Natural killer cell (primary cell): ENCODE results near the gene IFNA7. TPM values are rescaled to one million over a fixed set of nuclear protein-coding genes. Genes with fewer than 3 reads are reported as not detected.
"Not testable (repeated sequence)": the region's sequence is repeated elsewhere in the genome, so short reads cannot be mapped to it uniquely, and the experiment has no call there.

Source experiments
- ATAC-seq, 3 donors: fragments of 150-1000 bp in 2 of 3; fragments of 200-7000 bp in 1 of 3; cut with Tn5 transposase; 1 replicate in 1 of 3; 2 replicates in 2 of 3; pipeline ENCODE4 v1.10.0; 2021; ENCODE audit warnings: mild to moderate bottlenecking in 2 of 3, moderate library complexity in 2 of 3
- DNase-seq, 2 donors: peaks; one replicate each; pipeline versions ENCODE4 v3.0.0 to v3.0.0-alpha.2; 2013 to 2021; ENCODE audit warnings: mixed read lengths in 1 of 2
- H3K27ac ChIP-seq: one replicate; pipeline ENCODE4 v1.5.1; 2013; ENCODE audit warnings: mild to moderate bottlenecking, low read length
- H3K27me3 ChIP-seq: one replicate; pipeline ENCODE4 v1.6.1; 2013; ENCODE audit warnings: low read length; ENCODE audit not compliant: control insufficient read depth, insufficient read depth
- H3K36me3 ChIP-seq: one replicate; pipeline ENCODE4 v1.6.1; 2013; ENCODE audit warnings: low read length; ENCODE audit not compliant: control insufficient read depth, insufficient read depth
- H3K4me1 ChIP-seq: one replicate; pipeline ENCODE4 v1.6.1; 2013; ENCODE audit warnings: low read length; ENCODE audit not compliant: control insufficient read depth, insufficient read depth
- H3K4me3 ChIP-seq: one replicate; pipeline ENCODE4 v1.5.1; 2013; ENCODE audit warnings: low read length
- H3K9me3 ChIP-seq: one replicate; pipeline ENCODE4 v1.6.1; 2013; ENCODE audit warnings: low read length; ENCODE audit not compliant: control insufficient read depth, insufficient read depth
- H3K27ac Mint-ChIP-seq, 2 donors: one replicate each; pipeline ENCODE4 v1.8.0; 2022; ENCODE audit warnings: mild to moderate bottlenecking in 2 of 2, mixed read lengths in 2 of 2, moderate library complexity in 1 of 2
- H3K27me3 Mint-ChIP-seq, 2 donors: one replicate each; pipeline ENCODE4 v1.8.0; 2022; ENCODE audit warnings: low read depth in 2 of 2, mixed read lengths in 2 of 2
- H3K36me3 Mint-ChIP-seq: one replicate; pipeline ENCODE4 v1.8.0; 2022; ENCODE audit warnings: mixed read lengths
- H3K4me1 Mint-ChIP-seq, 2 donors: one replicate each; pipeline ENCODE4 v1.8.0; 2022; ENCODE audit warnings: mixed read lengths in 2 of 2
- H3K4me3 Mint-ChIP-seq: one replicate; pipeline ENCODE4 v1.8.0; 2022; ENCODE audit warnings: mild to moderate bottlenecking, moderate library complexity, mixed read lengths
- H3K9me3 Mint-ChIP-seq, 2 donors: one replicate each; pipeline ENCODE4 v1.8.0; 2022; ENCODE audit warnings: mixed read lengths in 2 of 2
- CTCF ChIP-seq: fragments of 200-600 bp; IDR thresholded peaks from one replicate; pipeline ENCODE4 v1.8.0; 2022; ENCODE audit warnings: antibody characterized with exemption
- WGBS: methylation state at CpG from one replicate; pipeline ENCODE4 v1.1.7; 2013; ENCODE audit warnings: missing lambda C conversion rate; ENCODE audit not compliant: insufficient coverage; 5-methylcytosine and 5-hydroxymethylcytosine counted together
- intact Hi-C: fragments of 100-400 bp; cut with micrococcal nuclease; formaldehyde crosslinking; loops from one replicate; pipeline ENCODE4 v1.14.2; 2022
- total RNA-seq, 4 donors: library from RNA; stranded (reverse); fragments of 120-200 nt in 1 of 4; gene quantifications; one replicate each; pipeline versions ENCODE4 v1.2.3 to v1.2.4, GENCODE V29; 2013 to 2022

The IFNA7 gene
- total RNA-seq, 3 donors from 2014 or later (not counting 1 experiment from before 2014, with no cell fraction given): not detected

GRCh38 chr9:21233258-21233657, 31.3 kb upstream of the IFNA7 start:
- Mint-ChIP-seq H3K4me1 (peaks cover 5 to 6% of the 10 kb centered on the region in 2 donors), H3K27ac (no peak overlapping the region), H3K4me3 (no peak overlapping the region), H3K27me3 (peaks cover 5 to 17% of the 10 kb centered on the region in 2 donors), H3K9me3 (no peaks in the 10 kb centered on the region), H3K36me3 (no peaks in the 10 kb centered on the region)
- TF ChIP-seq CTCF: no peak
- no peaks in the 10 kb centered on the region for H3K9me3 ChIP-seq
- no peaks in the 10 kb centered on the region for H3K27me3 ChIP-seq
- H3K4me3 ChIP-seq: no peak overlapping the region
- intact Hi-C loops: no loop called here
- DNase-seq (no peak), ATAC-seq (no peak)
- H3K4me1 ChIP-seq: no peaks in the 10 kb centered on the region
- no peaks in the 10 kb centered on the region for H3K36me3 ChIP-seq
- H3K27ac ChIP-seq: no peak overlapping the region
- 94% methylated on average over 2 of the region's 2 CpGs for WGBS

- no peak within 1 kb of the TSS for H3K27ac Mint-ChIP-seq
- no peaks in the 10 kb centered on the region for H3K9me3 Mint-ChIP-seq
- no peak within 1 kb of the TSS for H3K4me3 ChIP-seq
- H3K27ac ChIP-seq: no peak within 1 kb of the TSS
- no peaks in the 10 kb centered on the region for H3K36me3 Mint-ChIP-seq
- no peak for TF ChIP-seq CTCF
- H3K9me3 ChIP-seq: no peaks in the 10 kb centered on the region
- no peak for DNase-seq
- H3K27me3 Mint-ChIP-seq: peaks cover 5 to 16% of the 10 kb centered on the region in 2 donors
- intact Hi-C loops: no loop called here
- H3K4me1 ChIP-seq: no peaks in the 10 kb centered on the region
- no peak within 1 kb of the TSS for H3K4me3 Mint-ChIP-seq
- H3K4me1 Mint-ChIP-seq: no peaks in the 10 kb centered on the region
- H3K27me3 ChIP-seq: no peaks in the 10 kb centered on the region
- ATAC-seq: no peak
- H3K36me3 ChIP-seq: no peaks in the 10 kb centered on the region
- 80% methylated on average over 1 of the region's 2 CpGs for WGBS
Measured at GRCh38 chr9:21228122-21228521, 26.1 kb upstream of the IFNA7 start, which contains the start of gene IFNA17. Gene IFNA17, minus strand, starts transcription at chr9:21228222. Its CDS starts 49 bp downstream, at chr9:21228173.

- H3K27me3 ChIP-seq, H3K36me3 Mint-ChIP-seq, H3K4me1 Mint-ChIP-seq, ATAC-seq, H3K9me3 ChIP-seq, H3K4me1 ChIP-seq, H3K27ac ChIP-seq, H3K9me3 Mint-ChIP-seq, H3K4me3 Mint-ChIP-seq, H3K4me3 ChIP-seq, H3K36me3 ChIP-seq, DNase-seq, intact Hi-C loops, H3K27ac Mint-ChIP-seq: not testable (repeated sequence)
- peaks cover 22 to 42% of the 10 kb centered on the region in 2 donors for H3K27me3 Mint-ChIP-seq
- 100% methylated on average over 1 of the region's 1 CpG for WGBS
Measured at GRCh38 chr9:21217211-21217610, 15.2 kb upstream of the IFNA7 start, which contains the start of gene IFNA16. Gene IFNA16, minus strand, starts transcription at chr9:21217311. Its CDS starts 6 bp downstream, at chr9:21217305.

- H3K4me3 ChIP-seq, H3K9me3 ChIP-seq, H3K27me3 ChIP-seq, H3K4me1 Mint-ChIP-seq, H3K27ac ChIP-seq, H3K9me3 Mint-ChIP-seq, H3K4me1 ChIP-seq, H3K27ac Mint-ChIP-seq, H3K36me3 Mint-ChIP-seq, H3K36me3 ChIP-seq, intact Hi-C loops: not testable (repeated sequence)
- H3K4me3 Mint-ChIP-seq: peak overlapping the region; percentile 32
- H3K27me3 Mint-ChIP-seq: peaks cover 11 to 17% of the 10 kb centered on the region in 2 donors
- peak in 1 of 2 donors; percentile 28 for DNase-seq
- 38% methylated on average over 2 of the region's 5 CpGs for WGBS
- ATAC-seq: peak; percentile 34 to 56 (median 44)
- peak; percentile 35 for TF ChIP-seq CTCF
Measured at GRCh38 chr9:21213411-21214326, 11.7 kb upstream of the IFNA7 start.

- H3K4me3 ChIP-seq, H3K27ac ChIP-seq, DNase-seq, H3K4me3 Mint-ChIP-seq, H3K27ac Mint-ChIP-seq, intact Hi-C loops, H3K9me3 ChIP-seq, H3K4me1 ChIP-seq, H3K27me3 ChIP-seq, H3K36me3 ChIP-seq, H3K36me3 Mint-ChIP-seq, H3K4me1 Mint-ChIP-seq, H3K9me3 Mint-ChIP-seq, ATAC-seq: not testable (repeated sequence)
- H3K27me3 Mint-ChIP-seq: peaks cover 11 to 13% of the 10 kb centered on the region in 2 donors
- 83% methylated on average over 2 of the region's 2 CpGs for WGBS
Measured at GRCh38 chr9:21212160-21212559, 10.2 kb upstream of the IFNA7 start.

- 100% methylated on average over 2 of the region's 2 CpGs for WGBS
- H3K27me3 ChIP-seq, H3K36me3 ChIP-seq, H3K4me1 ChIP-seq, H3K4me3 Mint-ChIP-seq, intact Hi-C loops, H3K27ac ChIP-seq, ATAC-seq, H3K4me1 Mint-ChIP-seq, H3K4me3 ChIP-seq, H3K27ac Mint-ChIP-seq, H3K9me3 ChIP-seq, H3K9me3 Mint-ChIP-seq, H3K36me3 Mint-ChIP-seq, DNase-seq: not testable (repeated sequence)
- peaks cover 11 to 12% of the 10 kb centered on the region in 2 donors for H3K27me3 Mint-ChIP-seq
Measured at GRCh38 chr9:21210782-21211181, 8.8 kb upstream of the IFNA7 start.
